OCI-LY7 (cell line): Measurements from ENCODE around the gene CLSTN2. TPM values are rescaled to one million over a fixed set of nuclear protein-coding genes. Genes with fewer than 3 reads are reported as not detected.

Experiments
- BruUV-seq: library from RNA; stranded (reverse); fragments of 400-500 nt; replicated peaks from 2 replicates; lab custom pipeline; 2021; lab: Mats Ljungman, UMichigan
- CTCF ChIA-PET: fragments of 300-600 bp; sonication (Branson Sonifier 250); formaldehyde crosslinking; loops from one replicate; lab custom pipeline; 2022; ENCODE audit warnings: antibody characterized with exemption; ENCODE audit not compliant: unreplicated experiment; lab: Charles Lee
- POLR2A ChIA-PET: fragments of 300-600 bp; sonication (Branson Sonifier 250); formaldehyde crosslinking; loops from one replicate; lab custom pipeline; 2022; ENCODE audit warnings: antibody characterized with exemption; lab: Charles Lee
- DNase-seq: peaks from one replicate; pipeline ENCODE4 v3.0.0-alpha.2; 2015; ENCODE audit warnings: low spot score
- H2AFZ ChIP-seq: fragments of 200-600 bp; sonication (generic), shearing (Covaris generic); 2 replicates; pipeline ENCODE4 v1.6.1; 2014; ENCODE audit warnings: mild to moderate bottlenecking, antibody characterized with exemption, low read length, moderate library complexity
- H3K27ac ChIP-seq: fragments of 200-600 bp; sonication (generic); 2 replicates; pipeline ENCODE4 v1.5.1; 2014; ENCODE audit warnings: mixed run types, low read depth, mild to moderate bottlenecking, moderate library complexity, low read length, inconsistent platforms; ENCODE audit not compliant: poor library complexity, severe bottlenecking
- H3K36me3 ChIP-seq: fragments of 200-600 bp; sonication (generic); 2 replicates; pipeline ENCODE4 v1.6.1; 2014; ENCODE audit warnings: mild to moderate bottlenecking, antibody characterized with exemption, low read length, moderate library complexity, mixed read lengths; ENCODE audit not compliant: insufficient read depth
- H3K4me1 ChIP-seq: fragments of 200-600 bp; sonication (generic); 2 replicates; pipeline ENCODE4 v1.5.1; 2014; ENCODE audit warnings: mild to moderate bottlenecking, low read length; ENCODE audit not compliant: insufficient read depth, poor library complexity, severe bottlenecking
- H3K4me2 ChIP-seq: fragments of 200-600 bp; sonication (generic); 2 replicates; pipeline ENCODE4 v1.6.1; 2014; ENCODE audit warnings: mild to moderate bottlenecking, low read length
- H3K4me3 ChIP-seq: fragments of 200-600 bp; sonication (generic); 2 replicates; pipeline ENCODE4 v1.5.1; 2014; ENCODE audit warnings: mild to moderate bottlenecking, low read depth, low read length; ENCODE audit not compliant: poor library complexity, severe bottlenecking
- H3K79me2 ChIP-seq: fragments of 200-600 bp; sonication (generic); 2 replicates; pipeline ENCODE4 v1.6.1; 2016; ENCODE audit warnings: low read depth, mild to moderate bottlenecking, low read length, moderate library complexity, mixed read lengths; ENCODE audit not compliant: insufficient read depth
- H3K9me2 ChIP-seq: fragments of 200-600 bp; sonication (generic); 2 replicates; pipeline ENCODE4 v1.6.1; 2016; ENCODE audit warnings: mild to moderate bottlenecking, low read length, mixed read lengths; ENCODE audit not compliant: insufficient read depth
- H3K9me3 ChIP-seq: fragments of 200-600 bp; sonication (generic); 2 replicates; pipeline ENCODE4 v1.6.1; 2014; ENCODE audit warnings: mild to moderate bottlenecking, mixed run types, low read length, mixed read lengths
- H4K20me1 ChIP-seq: fragments of 200-600 bp; sonication (generic); 2 replicates; pipeline ENCODE4 v1.6.1; 2014; ENCODE audit warnings: mild to moderate bottlenecking, antibody characterized with exemption, low read length, moderate library complexity, mixed read lengths; ENCODE audit not compliant: insufficient read depth
- CTCF ChIP-seq: fragments of 200-600 bp; sonication (generic); conservative IDR thresholded peaks from 2 replicates; pipeline ENCODE4 v1.5.1; 2014; ENCODE audit warnings: mild to moderate bottlenecking, antibody characterized with exemption, low read length, moderate library complexity, mixed read lengths
- EZH2phosphoT487 ChIP-seq: fragments of 200-600 bp; sonication (generic); IDR thresholded peaks from 2 replicates; pipeline ENCODE4 v1.6.1; 2018; ENCODE audit warnings: low read depth, borderline replicate concordance, mild to moderate bottlenecking, mixed run types, antibody characterized with exemption, low read length, moderate library complexity, mixed read lengths
- intact Hi-C: fragments of 100-400 bp; cut with micrococcal nuclease; formaldehyde crosslinking; loops from one replicate; pipeline ENCODE4 v1.10.0; 2022; ENCODE audit not compliant: unreplicated experiment
- total RNA-seq, 2 experiments: library from RNA; depleted of rRNA in 1 of 2; stranded (reverse); fragments of >200 nt in 1 of 2; shearing (Covaris generic) in 1 of 2; gene quantifications; 2 replicates each; pipeline ENCODE4 v1.2.3, GENCODE V29; 2014 to 2022

Gene CLSTN2
- total RNA-seq, 2 experiments from 2014 or later = not detected

- Histone ChIP-seq H3K9me3 (no peaks in the 10 kb centered on the region), H3K9me2 (no peaks in the 10 kb centered on the region), H4K20me1 (no peaks in the 10 kb centered on the region), H3K36me3 (no peaks in the 10 kb centered on the region), H3K4me2 (no peak overlapping the region), H3K27ac (no peak overlapping the region), H2AFZ (no peak overlapping the region), H3K79me2 (no peaks in the 10 kb centered on the region), H3K4me3 (no peak overlapping the region), H3K4me1 (no peaks in the 10 kb centered on the region)
- ChIA-PET POLR2A (interaction anchor here (0.9 kb wide), 1 partner anchor 15 kb away, joined by 3 read pairs; no protein-coding TSS in a partner anchor), CTCF (no interaction called here)
- intact Hi-C loops = no loop called here
- no peak for TF ChIP-seq CTCF
- no peak for DNase-seq
- BruUV-seq = no TSS peak
Observed at GRCh38 chr3:140292170-140292569, 357.2 kb downstream of the CLSTN2 start.

- Histone ChIP-seq H3K4me2 (no peak overlapping the region), H3K4me1 (no peaks in the 10 kb centered on the region), H3K9me3 (no peaks in the 10 kb centered on the region), H3K27ac (no peak overlapping the region), H3K79me2 (no peaks in the 10 kb centered on the region), H3K4me3 (no peak overlapping the region), H4K20me1 (no peaks in the 10 kb centered on the region), H3K9me2 (no peaks in the 10 kb centered on the region), H3K36me3 (no peaks in the 10 kb centered on the region), H2AFZ (no peak overlapping the region)
- ChIA-PET CTCF (no interaction called here), POLR2A (no interaction called here)
- intact Hi-C loops = no loop called here
- no TSS peak for BruUV-seq
- DNase-seq = no peak
- TF ChIP-seq EZH2phosphoT487 (no peak), CTCF (no peak)
Observed at GRCh38 chr3:140292684-140293083, 357.7 kb downstream of the CLSTN2 start.

GRCh38 chr3:140294058-140294457, 359.1 kb downstream of the CLSTN2 start:
- no TSS peak for BruUV-seq
- no peak for DNase-seq
- Histone ChIP-seq H4K20me1 (no peaks in the 10 kb centered on the region), H3K9me3 (no peaks in the 10 kb centered on the region), H2AFZ (no peak overlapping the region), H3K4me1 (no peaks in the 10 kb centered on the region), H3K4me3 (no peak overlapping the region), H3K36me3 (no peaks in the 10 kb centered on the region), H3K27ac (no peak overlapping the region), H3K4me2 (no peak overlapping the region), H3K9me2 (no peaks in the 10 kb centered on the region), H3K79me2 (no peaks in the 10 kb centered on the region)
- CTCF ChIA-PET = no interaction called here
- TF ChIP-seq CTCF (no peak), EZH2phosphoT487 (no peak)
- intact Hi-C loops = no loop called here
- POLR2A ChIA-PET = no interaction called here
